Stimulated activated CD8-positive, alpha-beta memory T cell treated with anti-CD3 and anti-CD28 coated beads, Interleukin-12 subunit alpha, Interleukin-12 subunit beta, amount 100 ng/mL, for 4 hours (primary cell): Measurements from ENCODE around the gene GABRR3.

ENCODE experiments used
- DNase-seq: peaks from one replicate; pipeline ENCODE4 v3.0.0-alpha.2; 2020; ENCODE audit warnings: low read depth

GABRR3 gene

DNA sequence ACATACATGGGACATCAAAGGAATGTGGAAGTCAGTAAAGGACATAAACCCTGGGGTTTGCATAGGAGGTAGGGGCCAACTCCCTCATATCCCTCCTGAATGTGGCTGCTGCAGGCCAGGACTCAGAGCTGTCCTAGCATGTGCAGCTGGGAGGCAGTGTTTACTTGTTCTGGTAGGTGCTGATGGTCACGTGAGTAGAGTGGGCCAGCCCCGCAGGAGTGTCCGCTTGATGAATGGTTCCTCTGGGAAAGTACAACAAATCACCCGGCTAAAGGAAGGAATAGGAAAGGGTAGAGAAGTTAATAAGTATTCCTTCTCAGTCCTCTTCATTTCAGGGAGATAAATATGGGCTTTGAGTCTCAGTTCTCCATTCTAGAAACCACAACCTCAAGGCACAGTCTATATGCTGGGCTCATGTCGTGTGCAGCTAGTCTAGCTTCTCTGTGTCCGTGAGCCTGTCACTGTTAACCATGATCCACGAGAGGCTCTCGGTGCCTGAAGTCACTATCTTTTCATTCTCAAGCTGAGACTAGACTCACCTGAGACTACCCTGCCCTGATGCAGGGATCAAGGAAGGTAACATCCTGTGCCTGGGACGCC, 80.8 kb downstream of the GABRR3 start:
- no peak for DNase-seq

GRCh38 chr3:97952872-97953271, 82.2 kb downstream of the GABRR3 start:
- DNase-seq: no peak

GRCh38 chr3:97952280-97952679, 82.8 kb downstream of the GABRR3 start:
- DNase-seq: no peak

GRCh38 chr3:97950360-97950759, 84.8 kb downstream of the GABRR3 start:
- DNase-seq: no peak

GRCh38 chr3:97949743-97950142, 85.4 kb downstream of the GABRR3 start:
- DNase-seq: no peak

- DNase-seq: no peak
These were observed 86.0 kb downstream of the GABRR3 start for GRCh38 chr3:97949110-97949485.

GRCh38 chr3:97948351-97949109, 86.6 kb downstream of the GABRR3 start:
- DNase-seq: no peak

DNA sequence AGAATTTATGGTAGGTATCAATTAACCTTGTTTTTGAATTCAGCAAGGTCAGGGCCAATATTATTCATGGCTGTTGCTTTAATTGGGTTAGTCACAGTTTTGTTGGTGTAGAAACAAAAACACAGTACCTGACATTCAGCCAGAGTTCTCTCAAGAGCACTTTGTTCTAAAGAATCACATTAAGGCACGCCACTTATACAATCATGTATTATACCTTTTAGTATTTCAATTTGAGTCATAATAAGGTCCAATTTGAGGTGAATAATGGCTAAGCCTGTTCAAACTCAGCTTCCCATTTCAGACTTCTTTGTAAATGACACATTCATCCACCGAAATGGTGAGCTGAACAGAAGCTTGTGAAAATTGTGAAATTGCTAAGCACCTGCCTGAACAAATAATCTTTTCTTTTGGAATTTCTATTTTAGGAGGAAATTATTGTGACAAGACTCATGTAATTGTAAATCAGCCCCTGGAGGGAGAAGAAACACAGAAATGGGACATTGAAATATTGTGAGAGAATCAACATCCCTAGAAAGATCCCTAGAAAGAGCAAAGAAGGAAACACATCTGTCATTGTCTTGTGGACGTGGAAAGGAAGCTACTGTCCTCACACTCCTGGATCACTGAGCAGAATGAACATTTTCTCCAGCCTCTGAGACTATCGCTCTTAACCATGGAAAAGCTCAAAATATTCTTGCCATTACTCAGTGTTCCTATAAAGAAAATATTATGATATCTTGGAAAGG, 92.1 kb downstream of the GABRR3 start:
- DNase-seq: no peak

DNA sequence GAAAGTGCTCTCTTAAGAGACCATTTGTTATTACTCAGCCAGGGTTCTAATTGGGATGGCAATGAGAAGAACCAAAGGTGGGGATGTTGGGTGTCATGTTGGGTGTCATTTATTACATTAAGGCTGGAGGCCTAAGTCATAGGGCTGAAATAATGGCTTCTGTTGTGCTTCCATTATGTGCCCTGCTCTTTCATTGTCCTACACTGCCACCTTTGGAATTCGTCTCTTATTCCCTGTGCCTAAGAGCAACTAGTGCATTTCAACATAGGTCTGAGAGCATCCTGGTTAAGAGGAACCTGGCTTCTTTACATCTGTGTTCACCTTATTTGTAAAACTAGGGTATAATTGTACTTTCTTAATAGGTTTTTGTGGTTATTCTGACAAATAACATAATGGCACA, 95.1 kb downstream of the GABRR3 start:
- DNase-seq: no peak

- DNase-seq: no peak
These were observed 95.7 kb downstream of the GABRR3 start for GRCh38 chr3:97939401-97939800.

GRCh38 chr3:97938444-97938843, 96.7 kb downstream of the GABRR3 start:
- no peak for DNase-seq

GRCh38 chr3:97937205-97937604, 97.9 kb downstream of the GABRR3 start:
- DNase-seq: no peak

- DNase-seq: no peak
These were observed 99.3 kb downstream of the GABRR3 start for GRCh38 chr3:97935842-97936241.
